HG03196 (cell line): Measurements from ENCODE around the gene NKIRAS1.
"Not testable (repeated sequence)": the region's sequence is repeated elsewhere in the genome, so short reads cannot be mapped to it uniquely, and the experiment has no call there.

Experiments used
- ATAC-seq: cut with Tn5 transposase; IDR thresholded peaks from one replicate; pipeline ENCODE4 v1.9.1; 2021; ENCODE audit not compliant: unreplicated experiment

Gene NKIRAS1

DNA sequence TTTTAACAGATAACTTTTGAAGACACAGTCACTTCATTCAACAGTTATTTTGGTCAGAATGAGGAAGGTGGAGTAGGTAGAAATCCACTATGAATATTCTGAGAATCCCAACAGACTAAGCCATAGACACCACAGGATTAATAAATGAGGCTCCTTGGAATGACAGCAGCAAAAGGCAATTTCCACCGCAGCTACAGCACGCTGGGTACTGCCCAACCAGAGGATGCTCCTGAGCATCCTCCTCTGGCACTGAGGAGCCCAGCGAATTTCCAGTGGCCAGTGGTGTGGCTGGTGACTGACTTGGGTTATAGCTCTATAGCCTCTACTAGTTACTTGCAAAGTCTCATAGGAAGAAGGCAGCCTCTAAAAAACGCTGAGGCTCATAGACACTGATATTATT lies 24.6 kb upstream of the NKIRAS1 start:
- no peak for ATAC-seq

DNA sequence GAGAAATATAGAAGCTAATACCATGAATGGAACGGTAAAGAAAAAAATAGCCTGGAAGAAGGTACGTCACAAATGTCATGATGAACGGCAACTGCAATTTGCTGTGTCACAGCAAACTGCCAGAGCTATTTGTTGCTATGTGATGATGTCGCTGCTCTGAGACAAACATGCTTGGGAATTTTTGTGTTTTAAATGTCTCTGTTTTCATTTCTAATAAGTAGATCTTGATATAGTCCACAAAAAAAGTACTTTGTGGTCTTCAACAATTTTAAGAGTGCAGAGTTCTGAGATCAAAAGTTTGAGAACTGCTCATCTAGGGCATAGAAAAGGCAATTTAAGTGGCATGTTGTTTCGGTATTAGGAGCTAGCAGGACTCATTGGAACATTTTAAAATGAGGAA lies 24.0 kb upstream of the NKIRAS1 start:
- ATAC-seq, result no peak

DNA sequence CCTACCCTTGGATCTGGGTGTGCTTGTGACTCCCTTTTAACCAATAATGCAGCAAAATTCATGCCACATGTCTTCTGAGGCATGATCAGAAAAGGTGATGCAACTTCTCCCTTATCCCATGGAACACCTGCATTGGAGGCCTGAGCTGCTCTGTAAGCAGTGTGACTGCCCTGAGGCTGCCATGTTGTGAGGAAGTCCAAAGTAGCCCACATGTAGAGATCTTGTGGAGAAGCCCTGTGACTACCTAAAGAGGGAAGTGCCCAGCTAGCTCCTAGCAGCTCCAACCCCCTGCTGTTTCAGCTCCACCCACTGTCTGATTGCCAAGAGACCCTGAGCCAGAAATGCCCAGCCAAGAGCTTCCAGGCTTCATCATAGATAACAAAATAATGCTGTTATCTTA lies 21.9 kb upstream of the NKIRAS1 start:
- no peak for ATAC-seq

DNA sequence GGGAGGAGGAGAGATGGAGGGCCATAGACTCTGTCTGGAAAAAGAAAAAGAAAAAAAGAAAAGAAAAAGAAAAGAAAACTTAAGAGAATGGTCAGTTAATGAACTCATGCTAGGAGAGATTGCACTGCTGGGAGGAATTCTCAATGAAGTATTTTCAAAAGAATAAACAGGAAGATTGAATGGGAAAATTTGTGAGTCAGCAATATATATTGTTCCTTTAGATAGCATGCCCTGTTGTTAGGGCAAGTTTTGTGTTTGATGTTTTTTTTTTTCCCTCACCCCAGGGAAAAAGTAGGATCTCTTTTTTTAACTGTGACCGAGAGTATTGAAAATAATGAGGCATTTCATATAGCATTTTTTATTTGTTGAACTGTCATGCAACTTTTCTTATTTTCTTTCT lies 20.5 kb upstream of the NKIRAS1 start:
- ATAC-seq, result no peak

GRCh38 chr3:23934253-23934652 lies 17.5 kb upstream of the NKIRAS1 start:
- no peak for ATAC-seq

- ATAC-seq, result no peak
These were observed 15.8 kb upstream of the NKIRAS1 start for GRCh38 chr3:23932571-23932970.

GRCh38 chr3:23931597-23931996 lies 14.8 kb upstream of the NKIRAS1 start:
- no peak for ATAC-seq

GRCh38 chr3:23928524-23928923 lies 11.7 kb upstream of the NKIRAS1 start:
- ATAC-seq, result no peak

DNA sequence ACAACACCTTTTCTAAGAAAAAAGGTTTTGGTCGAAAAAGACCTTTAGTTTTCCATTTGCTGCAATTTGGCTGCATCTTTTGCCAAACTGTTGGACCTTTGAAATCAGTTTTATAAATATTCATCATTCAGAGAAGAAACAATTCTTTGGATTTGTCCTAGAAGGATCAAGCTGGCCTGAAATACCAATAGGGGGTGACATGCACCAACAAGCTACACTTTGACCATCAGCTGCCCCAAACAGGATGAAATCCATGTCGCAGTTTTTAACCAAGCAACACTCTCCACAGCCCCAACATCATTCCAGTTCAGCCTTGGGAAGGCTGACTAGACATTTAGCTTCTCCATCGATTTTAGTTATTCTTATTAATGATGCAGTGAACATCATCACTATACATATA lies 9.9 kb upstream of the NKIRAS1 start:
- no peak for ATAC-seq

GRCh38 chr3:23926246-23926645 lies 9.5 kb upstream of the NKIRAS1 start:
- no peak for ATAC-seq

GRCh38 chr3:23923786-23924185 lies 7.0 kb upstream of the NKIRAS1 start:
- ATAC-seq, result no peak

- no peak for ATAC-seq
These were observed 4.3 kb upstream of the NKIRAS1 start for GRCh38 chr3:23921052-23921511.

DNA sequence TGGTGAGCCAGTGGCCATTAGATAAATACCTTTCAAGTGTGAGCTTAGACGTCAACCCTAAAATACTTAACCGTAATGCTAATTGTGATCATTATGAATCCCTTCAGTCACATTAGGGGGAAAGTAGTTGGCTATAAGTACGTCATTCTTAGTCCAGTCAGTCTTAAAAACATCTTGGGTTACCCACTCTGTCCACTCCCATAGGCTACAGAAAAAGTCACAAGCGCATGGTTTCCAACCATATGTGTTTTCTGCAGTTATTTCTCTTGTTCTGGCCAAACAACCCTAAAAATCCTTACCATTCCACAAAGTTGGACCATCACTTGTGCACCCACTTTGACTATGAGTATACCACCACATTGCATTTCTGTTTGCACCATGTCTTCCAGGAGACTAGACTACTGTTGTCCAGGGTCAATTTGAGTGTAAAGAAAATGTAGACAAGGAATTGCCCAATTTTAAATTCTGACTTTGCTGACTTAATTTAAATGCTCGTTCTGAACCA lies 3.4 kb upstream of the NKIRAS1 start:
- ATAC-seq, result no peak

DNA sequence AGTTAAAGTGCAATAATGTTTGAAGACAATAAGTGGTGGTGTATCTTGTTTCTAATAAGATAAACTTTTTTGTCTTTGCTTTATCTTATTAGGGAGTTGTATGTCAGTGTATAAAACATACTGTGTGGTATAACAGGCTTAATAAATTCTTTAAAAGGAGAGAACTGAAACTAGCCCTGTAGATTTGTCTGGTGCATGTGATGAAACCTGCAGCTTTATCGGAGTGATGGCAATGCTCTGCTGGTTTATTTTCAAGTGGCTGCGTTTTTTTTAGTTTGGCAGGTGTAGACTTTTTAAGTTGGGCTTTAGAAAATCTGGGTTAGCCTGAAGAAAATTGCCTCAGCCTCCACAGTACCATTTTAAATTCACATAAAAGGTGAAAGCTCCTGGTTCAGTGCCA lies 2.8 kb upstream of the NKIRAS1 start:
- no peak for ATAC-seq

DNA sequence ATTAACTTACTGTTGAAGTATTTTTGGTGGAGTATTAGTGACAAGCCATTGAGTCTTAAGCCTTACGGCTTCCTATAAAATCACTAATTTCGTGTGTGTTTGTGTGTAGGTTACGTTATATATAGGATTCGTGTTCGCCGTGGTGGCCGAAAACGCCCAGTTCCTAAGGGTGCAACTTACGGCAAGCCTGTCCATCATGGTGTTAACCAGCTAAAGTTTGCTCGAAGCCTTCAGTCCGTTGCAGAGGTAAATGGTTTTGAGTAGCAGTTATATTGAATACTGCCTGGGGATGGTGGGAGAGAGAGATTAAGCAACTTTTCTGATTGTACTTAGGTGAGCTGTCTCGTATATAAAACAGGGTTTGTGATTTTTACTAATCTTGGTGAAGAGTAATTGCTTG lies 1.5 kb upstream of the NKIRAS1 start:
- not testable (repeated sequence) for ATAC-seq

GRCh38 chr3:23917679-23918303 lies 1.0 kb upstream of the NKIRAS1 start:
- not testable (repeated sequence) for ATAC-seq

GRCh38 chr3:23916152-23916885 lies 471 bp downstream of the NKIRAS1 start:
- peak; percentile 41 for ATAC-seq

- ATAC-seq, result no peak
These were observed 1.2 kb downstream of the NKIRAS1 start for GRCh38 chr3:23915537-23916108.

DNA sequence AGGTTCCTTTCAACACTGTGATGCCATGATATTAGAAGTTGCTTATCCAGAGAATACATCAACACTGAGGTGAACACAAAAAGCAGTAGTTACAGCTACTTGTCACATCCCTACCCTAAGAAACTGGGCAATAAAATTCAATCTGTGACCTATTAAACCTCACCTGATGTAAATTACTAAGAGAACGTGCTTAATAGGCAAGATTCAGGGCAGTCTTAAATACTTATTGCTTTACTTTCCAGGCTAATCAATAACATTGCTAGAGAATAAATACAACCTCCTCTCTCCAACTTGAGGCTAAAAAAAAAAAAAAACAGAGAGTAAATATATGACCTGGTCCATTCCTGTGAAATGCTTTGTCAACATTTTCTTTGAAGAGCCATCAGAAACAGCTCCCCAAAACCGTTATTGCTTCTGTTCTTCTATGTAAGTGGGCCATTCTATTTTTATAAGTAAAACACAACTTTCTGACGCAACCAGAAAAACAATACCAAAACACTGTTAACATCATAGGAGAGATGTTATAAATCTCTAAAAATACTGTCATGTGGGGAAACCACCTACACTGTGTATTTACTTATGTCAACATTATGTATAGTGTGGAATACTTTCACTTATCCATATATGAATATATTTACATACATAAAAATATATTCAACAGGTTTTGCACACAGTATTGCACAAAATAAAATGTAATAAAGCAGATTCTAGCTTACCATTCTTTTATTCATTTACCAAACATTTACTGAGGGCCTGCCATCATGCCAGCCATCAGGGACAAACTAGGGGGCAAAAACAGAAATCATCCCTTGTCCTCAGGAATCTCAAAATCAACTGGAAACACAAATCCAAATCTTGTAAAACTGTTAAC lies 2.7 kb downstream of the NKIRAS1 start:
- no peak for ATAC-seq

DNA sequence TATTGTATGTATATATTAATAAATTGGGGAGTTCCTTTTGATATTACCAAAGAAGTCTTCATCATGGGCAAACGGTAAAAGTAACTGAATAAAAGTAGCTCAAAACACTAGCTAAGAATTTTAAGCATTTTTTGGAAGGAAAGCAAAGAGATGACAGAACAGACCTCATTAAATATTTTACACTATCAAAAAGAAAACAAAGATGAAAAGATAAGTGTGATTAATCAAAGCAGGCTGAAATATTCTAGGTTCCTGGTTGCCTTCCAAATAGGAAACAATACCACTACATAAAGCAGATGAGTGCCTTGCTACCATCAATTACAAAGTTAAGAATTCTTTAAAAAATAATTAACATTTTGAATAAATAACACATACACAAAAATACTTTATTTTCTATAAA lies 3.6 kb downstream of the NKIRAS1 start:
- no peak for ATAC-seq

DNA sequence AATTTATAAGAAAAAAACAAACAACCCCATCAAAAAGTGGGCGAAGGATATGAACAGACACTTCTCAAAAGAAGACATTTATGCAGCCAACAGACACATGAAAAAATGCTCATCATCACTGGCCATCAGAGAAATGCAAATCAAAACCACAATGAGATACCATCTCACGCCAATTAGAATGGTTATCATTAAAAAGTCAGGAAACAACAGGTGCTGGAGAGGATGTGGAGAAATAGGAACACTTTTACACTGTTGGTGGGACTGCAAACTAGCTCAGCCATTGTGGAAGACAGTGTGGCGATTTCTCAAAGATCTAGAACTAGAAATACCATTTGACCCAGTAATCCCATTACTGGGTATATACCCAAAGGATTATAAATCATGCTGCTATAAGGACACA lies 4.5 kb downstream of the NKIRAS1 start:
- ATAC-seq, result not testable (repeated sequence)
